Progenitor cell of endocrine pancreas (in vitro differentiated cells): ENCODE results near the gene E2F1. TPM values are rescaled to one million over a fixed set of nuclear protein-coding genes. Genes with fewer than 3 reads are reported as not detected.

ENCODE experiments used
- DNase-seq: peaks from one replicate; pipeline ENCODE4 v3.0.0; 2021; ENCODE audit warnings: low spot score; ENCODE audit not compliant: unreplicated experiment
- H3K27ac Mint-ChIP-seq: 2 replicates; pipeline ENCODE4 v1.8.0; 2021; ENCODE audit warnings: mild to moderate bottlenecking, moderate library complexity, mixed read lengths
- H3K27me3 Mint-ChIP-seq: 2 replicates; pipeline ENCODE4 v1.8.0; 2021; ENCODE audit warnings: mixed read lengths
- H3K36me3 Mint-ChIP-seq: 2 replicates; pipeline ENCODE4 v1.8.0; 2022; ENCODE audit warnings: mixed read lengths; ENCODE audit not compliant: insufficient read depth
- H3K4me1 Mint-ChIP-seq: 2 replicates; pipeline ENCODE4 v1.8.0; 2021; ENCODE audit warnings: low read depth, mixed read lengths
- H3K4me3 Mint-ChIP-seq: 2 replicates; pipeline ENCODE4 v1.8.0; 2021; ENCODE audit warnings: low read depth, mild to moderate bottlenecking, moderate library complexity, mixed read lengths
- H3K9me3 Mint-ChIP-seq: 2 replicates; pipeline ENCODE4 v1.8.0; 2021; ENCODE audit warnings: low read depth, mixed read lengths
- total RNA-seq: library from RNA; stranded (reverse); gene quantifications from 2 replicates; pipeline ENCODE4 v1.2.1, GENCODE V29; 2021
- TF ChIP-seq, protein P1 (sequence below): fragments of 200-600 bp; sonication (generic); IDR thresholded peaks from one replicate; pipeline ENCODE4 v1.5.0; 2021; ENCODE audit warnings: antibody characterized with exemption, mild to moderate bottlenecking; ENCODE audit not compliant: unreplicated experiment

The E2F1 gene
- total RNA-seq, 1 donor from 2014 or later, result 26.5 TPM

DNA sequence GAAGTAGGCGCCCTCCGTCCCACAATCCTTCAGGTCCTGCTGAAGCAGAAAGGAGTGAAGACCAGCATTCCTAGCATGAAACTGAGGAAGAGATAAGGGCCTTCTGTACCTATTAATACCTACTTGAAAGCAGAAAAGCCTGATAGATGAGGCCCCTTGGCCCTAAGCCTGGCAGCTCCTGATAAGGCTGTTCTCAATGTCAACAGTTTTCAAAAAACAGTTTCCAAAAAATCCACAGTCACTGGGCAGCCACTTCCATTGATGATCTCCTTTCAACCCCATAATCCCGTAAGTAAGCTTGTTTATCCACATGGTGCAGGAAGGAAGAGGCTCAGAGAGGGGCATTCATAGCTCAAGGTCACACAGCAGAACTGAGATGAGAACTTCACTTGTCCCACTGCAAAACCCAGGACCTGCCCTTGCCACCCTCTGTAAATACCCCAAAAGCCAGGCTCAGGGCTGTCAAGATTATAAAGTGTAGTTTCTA lies 2.8 kb upstream of the E2F1 start:
- Mint-ChIP-seq H3K9me3 (no peaks in the 10 kb centered on the region), H3K4me1 (peaks cover 17% of the 10 kb centered on the region), H3K36me3 (peaks cover 2% of the 10 kb centered on the region), H3K4me3 (no peak overlapping the region), H3K27me3 (no peaks in the 10 kb centered on the region), H3K27ac (peak overlapping the region; percentile 31)
- DNase-seq, result no peak
- TF ChIP-seq, protein P1, sequence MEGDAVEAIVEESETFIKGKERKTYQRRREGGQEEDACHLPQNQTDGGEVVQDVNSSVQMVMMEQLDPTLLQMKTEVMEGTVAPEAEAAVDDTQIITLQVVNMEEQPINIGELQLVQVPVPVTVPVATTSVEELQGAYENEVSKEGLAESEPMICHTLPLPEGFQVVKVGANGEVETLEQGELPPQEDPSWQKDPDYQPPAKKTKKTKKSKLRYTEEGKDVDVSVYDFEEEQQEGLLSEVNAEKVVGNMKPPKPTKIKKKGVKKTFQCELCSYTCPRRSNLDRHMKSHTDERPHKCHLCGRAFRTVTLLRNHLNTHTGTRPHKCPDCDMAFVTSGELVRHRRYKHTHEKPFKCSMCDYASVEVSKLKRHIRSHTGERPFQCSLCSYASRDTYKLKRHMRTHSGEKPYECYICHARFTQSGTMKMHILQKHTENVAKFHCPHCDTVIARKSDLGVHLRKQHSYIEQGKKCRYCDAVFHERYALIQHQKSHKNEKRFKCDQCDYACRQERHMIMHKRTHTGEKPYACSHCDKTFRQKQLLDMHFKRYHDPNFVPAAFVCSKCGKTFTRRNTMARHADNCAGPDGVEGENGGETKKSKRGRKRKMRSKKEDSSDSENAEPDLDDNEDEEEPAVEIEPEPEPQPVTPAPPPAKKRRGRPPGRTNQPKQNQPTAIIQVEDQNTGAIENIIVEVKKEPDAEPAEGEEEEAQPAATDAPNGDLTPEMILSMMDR, result no peak

DNA sequence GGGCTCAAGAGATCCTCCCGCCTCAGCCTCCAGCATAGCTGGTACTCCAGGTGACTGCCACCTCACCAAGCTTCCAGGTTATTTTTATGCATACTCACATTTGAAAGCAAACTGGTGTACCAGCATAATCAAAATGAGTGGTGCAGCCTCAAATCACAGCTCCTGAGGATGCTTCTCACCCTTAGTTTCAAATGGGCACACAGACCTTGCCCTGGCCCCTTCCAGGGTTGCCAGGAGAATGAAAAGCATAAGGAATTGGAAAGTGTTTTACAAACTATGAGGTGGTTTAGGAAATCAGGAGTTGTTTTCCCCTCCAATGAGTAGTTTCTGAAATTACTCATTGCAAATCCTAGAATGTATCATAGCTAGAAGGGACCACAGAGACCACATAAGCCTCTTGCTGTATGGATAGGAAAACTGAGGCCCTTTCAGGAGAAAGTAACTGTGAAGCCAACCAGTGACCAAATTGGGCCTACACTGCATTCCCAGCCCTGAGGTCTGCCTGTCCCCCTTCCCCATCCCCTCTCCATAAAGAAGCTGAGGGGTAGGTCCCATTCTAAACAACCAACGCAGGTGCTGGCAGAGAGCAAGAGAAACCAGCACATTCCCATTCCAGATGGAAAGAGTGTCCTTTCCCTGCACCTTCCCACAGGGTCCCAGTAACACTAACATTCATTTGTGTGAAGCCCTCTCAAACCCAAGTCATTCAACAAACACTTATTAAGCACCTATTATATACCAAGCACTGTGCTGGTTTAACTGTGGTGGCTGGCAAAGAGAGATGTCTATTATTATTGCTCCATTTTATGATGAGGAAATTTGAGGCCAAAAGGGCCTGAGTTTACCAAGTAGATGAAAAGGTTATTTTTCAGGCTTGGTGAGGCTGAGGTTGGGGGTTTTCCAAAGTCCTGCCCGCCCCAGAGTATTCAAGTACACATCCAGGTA lies 2.1 kb upstream of the E2F1 start:
- H3K27ac Mint-ChIP-seq, result peak overlapping the region; percentile 56
- H3K36me3 Mint-ChIP-seq, result peaks cover 2% of the 10 kb centered on the region
- H3K4me1 Mint-ChIP-seq, result peaks cover 17% of the 10 kb centered on the region
- no peak overlapping the region for H3K4me3 Mint-ChIP-seq
- TF ChIP-seq, protein P1, result no peak
- no peaks in the 10 kb centered on the region for H3K27me3 Mint-ChIP-seq
- DNase-seq, result no peak
- no peaks in the 10 kb centered on the region for H3K9me3 Mint-ChIP-seq

DNA sequence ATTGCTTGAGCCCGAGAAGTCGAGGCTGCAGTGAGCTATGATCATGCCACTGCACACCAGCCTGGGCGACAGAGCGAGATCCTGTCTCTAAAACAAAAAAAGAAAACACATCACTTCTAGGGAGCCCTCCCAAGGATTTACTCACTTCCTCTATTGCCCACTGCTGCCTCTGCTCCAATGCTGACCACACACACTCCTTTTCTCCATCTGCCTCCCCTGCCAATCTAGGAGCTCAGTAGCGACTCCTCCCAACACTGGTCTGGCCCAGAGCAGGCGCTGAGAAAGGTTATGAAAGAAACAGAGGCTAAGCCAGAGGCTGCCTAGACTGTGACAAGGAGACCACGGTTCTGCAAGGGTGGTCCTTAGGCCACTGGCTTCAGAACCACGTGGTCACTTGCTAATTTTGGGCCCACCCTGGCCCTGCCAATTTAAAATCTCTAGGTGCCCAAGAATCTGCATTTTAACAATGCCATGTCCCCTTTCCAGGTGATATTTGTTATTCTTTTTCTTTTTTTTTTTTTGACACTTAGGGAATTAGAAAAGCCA lies 1.3 kb upstream of the E2F1 start:
- H3K27me3 Mint-ChIP-seq, result no peaks in the 10 kb centered on the region

DNA sequence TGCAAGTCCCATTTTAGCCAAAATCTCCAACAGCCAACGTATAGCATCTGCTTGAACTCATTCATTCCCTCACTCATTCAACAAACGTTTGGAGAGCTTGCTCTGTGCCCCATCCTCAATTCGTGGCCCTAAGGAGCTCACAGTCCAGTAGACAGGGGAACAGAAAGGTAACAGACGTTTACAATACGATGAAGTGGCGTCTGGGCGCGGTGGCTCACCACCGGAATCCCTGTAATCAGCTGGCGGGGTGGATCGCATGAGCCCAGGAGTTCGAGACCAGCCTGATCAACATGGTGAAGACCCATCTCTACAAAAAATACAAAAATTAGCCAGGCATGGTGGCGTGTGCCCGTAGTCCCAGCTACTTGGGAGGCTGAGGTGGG lies 790 bp upstream of the E2F1 start:
- Mint-ChIP-seq H3K27ac (peak overlapping the region; percentile 16), H3K36me3 (peaks cover 2% of the 10 kb centered on the region), H3K4me3 (peak overlapping the region; percentile 73), H3K27me3 (no peaks in the 10 kb centered on the region), H3K4me1 (peaks cover 17% of the 10 kb centered on the region), H3K9me3 (no peaks in the 10 kb centered on the region)
- DNase-seq, result no peak
- TF ChIP-seq, protein P1, result no peak

More for the DNA sequence above, 1.3 kb upstream of the E2F1 start:
- peak overlapping the region; percentile 73 for H3K4me3 Mint-ChIP-seq
- DNase-seq, result no peak
- TF ChIP-seq, protein P1, result no peak
- peaks cover 2% of the 10 kb centered on the region for H3K36me3 Mint-ChIP-seq
- H3K4me1 Mint-ChIP-seq, result peaks cover 17% of the 10 kb centered on the region
- H3K9me3 Mint-ChIP-seq, result no peaks in the 10 kb centered on the region
- peak overlapping the region; percentile 16 for H3K27ac Mint-ChIP-seq

DNA sequence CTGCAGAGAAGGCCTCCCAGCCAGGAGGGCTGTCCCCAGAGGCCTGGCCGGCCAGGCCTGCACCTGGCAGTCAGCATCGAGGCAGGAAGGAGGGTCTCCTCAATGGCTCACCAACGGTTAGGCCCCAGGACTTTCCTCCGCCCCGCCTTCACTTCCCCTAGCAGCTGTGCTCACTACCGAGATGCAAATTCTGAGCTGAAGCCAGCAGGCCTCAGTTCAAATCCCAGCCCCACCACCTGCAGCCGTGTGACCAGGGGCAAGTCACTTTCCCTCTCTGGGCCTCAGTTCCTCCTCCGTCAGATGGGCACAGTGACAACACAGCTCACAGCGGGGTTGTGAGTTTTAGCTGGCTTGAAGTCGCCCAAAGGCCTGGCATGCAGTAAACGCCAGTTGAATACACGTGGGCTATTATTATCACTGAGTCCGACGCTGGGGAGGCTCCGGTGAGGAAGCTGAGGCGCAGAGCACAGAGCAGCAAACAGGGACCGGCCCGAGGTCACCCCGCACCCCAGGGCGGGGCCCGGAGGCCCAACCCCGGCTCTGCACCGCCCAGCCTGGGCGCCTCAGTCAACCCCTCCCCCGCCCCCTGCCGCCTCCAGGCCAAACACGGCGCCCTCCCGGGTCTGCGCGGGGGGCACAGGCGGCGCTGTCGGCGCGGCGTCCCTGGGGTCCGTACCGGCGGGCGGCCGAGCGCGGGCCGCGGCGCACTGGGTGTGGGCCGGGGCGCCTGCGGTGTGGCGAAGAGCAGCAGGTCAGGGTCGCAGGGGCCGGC lies 671 bp downstream of the E2F1 start:
- H3K36me3 Mint-ChIP-seq, result peaks cover 2% of the 10 kb centered on the region
- DNase-seq, result peak; percentile 50
- H3K27ac Mint-ChIP-seq, result peak overlapping the region; percentile 80
- no peaks in the 10 kb centered on the region for H3K9me3 Mint-ChIP-seq
- H3K27me3 Mint-ChIP-seq, result no peaks in the 10 kb centered on the region
- peak overlapping the region; percentile 77 for H3K4me3 Mint-ChIP-seq
- TF ChIP-seq, protein P1, result peak; percentile 11
- H3K4me1 Mint-ChIP-seq, result peaks cover 17% of the 10 kb centered on the region
